CD4-positive, alpha-beta T cell treated with Interleukin-4 for 4 hours (primary cell): ENCODE data around the gene FBH1.

ENCODE experiments used
- DNase-seq: peaks from one replicate; pipeline ENCODE4 v3.0.0-alpha.2; 2020

Gene FBH1

GRCh38 chr10:5983774-5984173 lies 93.7 kb downstream of the FBH1 start:
- no peak for DNase-seq

DNA sequence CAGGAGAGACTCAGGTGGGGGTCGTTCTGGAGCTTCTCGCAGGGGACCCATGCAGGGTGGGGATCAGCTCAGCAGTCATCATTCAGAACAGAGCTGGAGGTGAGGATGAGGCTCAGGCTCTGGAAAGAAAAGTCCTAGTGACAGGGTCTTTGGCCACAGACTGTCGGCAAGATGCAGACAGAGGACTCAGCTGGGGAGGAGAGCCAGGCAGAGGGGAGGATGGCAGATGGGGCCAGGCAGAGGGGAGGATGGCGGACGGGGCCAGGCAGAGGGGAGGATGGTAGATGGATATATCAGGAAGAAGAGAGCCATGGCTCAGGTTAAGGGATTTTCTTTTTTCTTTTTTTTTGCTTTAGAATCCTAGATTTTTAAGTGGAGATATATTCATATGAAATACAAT lies 95.0 kb downstream of the FBH1 start:
- DNase-seq: no peak
